H7 (cell line): ENCODE measurements around the gene POLR2H. TPM values are rescaled to one million over a fixed set of nuclear protein-coding genes. Genes with fewer than 3 reads are reported as not detected.

Experiments
- DNase-seq: peaks from one replicate; pipeline ENCODE4 v3.0.0; 2012
- H3K27me3 ChIP-seq: 2 replicates; pipeline ENCODE4 v1.6.0; 2011; ENCODE audit warnings: mild to moderate bottlenecking, low read length; ENCODE audit not compliant: control insufficient read depth, insufficient read depth
- H3K36me3 ChIP-seq: replicated peaks from 2 replicates; pipeline ENCODE4 v1.5.1; 2011; ENCODE audit warnings: low read length; ENCODE audit not compliant: control insufficient read depth, insufficient read depth
- H3K4me3 ChIP-seq: 2 replicates; pipeline ENCODE4 v1.5.1; 2011; ENCODE audit warnings: low read depth, mild to moderate bottlenecking, control low read depth, low read length, moderate library complexity; ENCODE audit not compliant: insufficient read depth
- total RNA-seq: library from RNA; depleted of rRNA; stranded (reverse); fragments of >200 nt; shearing (Covaris generic); gene quantifications from 2 replicates; pipeline ENCODE4 v1.2.3, GENCODE V29; 2014

The POLR2H gene
- total RNA-seq, 1 experiment from 2014 or later: 92.8 TPM

DNA sequence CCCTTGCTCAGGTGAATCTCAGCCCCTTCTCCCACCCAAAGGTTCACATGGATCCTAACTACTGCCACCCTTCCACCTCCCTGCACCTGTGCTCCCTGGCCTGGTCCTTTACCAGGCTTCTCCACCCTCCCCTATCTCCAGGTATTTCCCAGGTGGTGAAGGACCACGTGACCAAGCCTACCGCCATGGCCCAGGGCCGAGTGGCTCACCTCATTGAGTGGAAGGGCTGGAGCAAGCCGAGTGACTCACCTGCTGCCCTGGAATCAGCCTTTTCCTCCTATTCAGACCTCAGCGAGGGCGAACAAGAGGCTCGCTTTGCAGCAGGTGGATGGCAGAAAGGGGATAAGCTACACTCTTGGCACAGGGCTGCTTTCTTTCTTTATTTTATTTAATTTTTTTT is 19.6 kb upstream of the POLR2H start:
- Histone ChIP-seq H3K27me3 (no peaks in the 10 kb centered on the region), H3K36me3 (peaks cover 11% of the 10 kb centered on the region), H3K4me3 (no peak overlapping the region)
- DNase-seq: no peak

DNA sequence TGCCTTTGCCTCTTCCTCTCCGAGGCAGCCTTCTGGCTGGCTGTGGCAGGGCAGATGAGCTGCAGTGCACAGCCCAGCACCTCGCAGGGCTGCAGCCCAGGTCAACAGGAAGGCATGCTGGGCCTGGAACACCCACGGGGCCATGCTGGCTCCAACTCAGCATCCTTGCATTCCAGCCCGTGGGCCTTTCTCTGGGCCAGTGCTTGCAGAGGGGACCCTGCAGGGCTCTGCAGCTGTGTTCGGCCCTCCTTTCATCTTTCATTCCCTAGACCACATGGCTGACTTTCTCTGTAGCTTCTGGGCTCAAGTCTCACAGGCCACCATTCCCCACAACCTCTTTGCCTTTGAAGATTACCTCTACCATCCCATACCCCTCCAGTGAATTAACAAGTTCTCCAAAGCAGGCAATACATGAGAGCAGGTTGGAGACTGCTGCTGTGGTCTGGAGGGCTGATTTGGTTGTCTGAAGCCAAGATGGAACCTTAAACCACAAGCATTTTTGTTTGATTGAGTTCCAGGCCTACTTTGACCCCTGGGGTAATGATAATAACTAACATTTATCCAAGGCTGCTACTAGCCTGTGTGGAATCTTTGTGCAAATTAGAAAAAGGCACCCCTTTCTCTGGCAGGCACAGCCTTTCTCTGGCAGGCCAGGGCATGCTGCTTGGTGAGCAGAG is 18.2 kb upstream of the POLR2H start:
- no peaks in the 10 kb centered on the region for H3K27me3 ChIP-seq
- DNase-seq: no peak
- H3K4me3 ChIP-seq: no peak overlapping the region
- H3K36me3 ChIP-seq: peaks cover 11% of the 10 kb centered on the region

DNA sequence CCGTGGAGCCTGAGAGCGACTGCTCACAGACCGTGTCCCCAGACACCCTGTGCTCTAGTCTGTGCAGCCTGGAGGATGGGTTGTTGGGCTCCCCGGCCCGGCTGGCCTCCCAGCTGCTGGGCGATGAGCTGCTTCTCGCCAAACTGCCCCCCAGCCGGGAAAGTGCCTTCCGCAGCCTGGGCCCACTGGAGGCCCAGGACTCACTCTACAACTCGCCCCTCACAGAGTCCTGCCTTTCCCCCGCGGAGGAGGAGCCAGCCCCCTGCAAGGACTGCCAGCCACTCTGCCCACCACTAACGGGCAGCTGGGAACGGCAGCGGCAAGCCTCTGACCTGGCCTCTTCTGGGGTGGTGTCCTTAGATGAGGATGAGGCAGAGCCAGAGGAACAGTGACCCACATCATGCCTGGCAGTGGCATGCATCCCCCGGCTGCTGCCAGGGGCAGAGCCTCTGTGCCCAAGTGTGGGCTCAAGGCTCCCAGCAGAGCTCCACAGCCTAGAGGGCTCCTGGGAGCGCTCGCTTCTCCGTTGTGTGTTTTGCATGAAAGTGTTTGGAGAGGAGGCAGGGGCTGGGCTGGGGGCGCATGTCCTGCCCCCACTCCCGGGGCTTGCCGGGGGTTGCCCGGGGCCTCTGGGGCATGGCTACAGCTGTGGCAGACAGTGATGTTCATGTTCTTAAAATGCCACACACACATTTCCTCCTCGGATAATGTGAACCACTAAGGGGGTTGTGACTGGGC is 16.8 kb upstream of the POLR2H start:
- Histone ChIP-seq H3K27me3 (no peaks in the 10 kb centered on the region), H3K4me3 (no peak overlapping the region), H3K36me3 (peaks cover 11% of the 10 kb centered on the region)
- DNase-seq: peak; percentile 74

DNA sequence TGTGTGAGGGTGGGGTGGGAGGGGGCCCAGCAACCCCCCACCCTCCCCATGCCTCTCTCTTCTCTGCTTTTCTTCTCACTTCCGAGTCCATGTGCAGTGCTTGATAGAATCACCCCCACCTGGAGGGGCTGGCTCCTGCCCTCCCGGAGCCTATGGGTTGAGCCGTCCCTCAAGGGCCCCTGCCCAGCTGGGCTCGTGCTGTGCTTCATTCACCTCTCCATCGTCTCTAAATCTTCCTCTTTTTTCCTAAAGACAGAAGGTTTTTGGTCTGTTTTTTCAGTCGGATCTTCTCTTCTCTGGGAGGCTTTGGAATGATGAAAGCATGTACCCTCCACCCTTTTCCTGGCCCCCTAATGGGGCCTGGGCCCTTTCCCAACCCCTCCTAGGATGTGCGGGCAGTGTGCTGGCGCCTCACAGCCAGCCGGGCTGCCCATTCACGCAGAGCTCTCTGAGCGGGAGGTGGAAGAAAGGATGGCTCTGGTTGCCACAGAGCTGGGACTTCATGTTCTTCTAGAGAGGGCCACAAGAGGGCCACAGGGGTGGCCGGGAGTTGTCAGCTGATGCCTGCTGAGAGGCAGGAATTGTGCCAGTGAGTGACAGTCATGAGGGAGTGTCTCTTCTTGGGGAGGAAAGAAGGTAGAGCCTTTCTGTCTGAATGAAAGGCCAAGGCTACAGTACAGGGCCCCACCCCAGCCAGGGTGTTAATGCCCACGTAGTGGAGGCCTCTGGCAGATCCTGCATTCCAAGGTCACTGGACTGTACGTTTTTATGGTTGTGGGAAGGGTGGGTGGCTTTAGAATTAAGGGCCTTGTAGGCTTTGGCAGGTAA is 16.0 kb upstream of the POLR2H start:
- peaks cover 11% of the 10 kb centered on the region for H3K36me3 ChIP-seq
- DNase-seq: peak; percentile 95
- no peak overlapping the region for H3K4me3 ChIP-seq
- no peaks in the 10 kb centered on the region for H3K27me3 ChIP-seq

DNA sequence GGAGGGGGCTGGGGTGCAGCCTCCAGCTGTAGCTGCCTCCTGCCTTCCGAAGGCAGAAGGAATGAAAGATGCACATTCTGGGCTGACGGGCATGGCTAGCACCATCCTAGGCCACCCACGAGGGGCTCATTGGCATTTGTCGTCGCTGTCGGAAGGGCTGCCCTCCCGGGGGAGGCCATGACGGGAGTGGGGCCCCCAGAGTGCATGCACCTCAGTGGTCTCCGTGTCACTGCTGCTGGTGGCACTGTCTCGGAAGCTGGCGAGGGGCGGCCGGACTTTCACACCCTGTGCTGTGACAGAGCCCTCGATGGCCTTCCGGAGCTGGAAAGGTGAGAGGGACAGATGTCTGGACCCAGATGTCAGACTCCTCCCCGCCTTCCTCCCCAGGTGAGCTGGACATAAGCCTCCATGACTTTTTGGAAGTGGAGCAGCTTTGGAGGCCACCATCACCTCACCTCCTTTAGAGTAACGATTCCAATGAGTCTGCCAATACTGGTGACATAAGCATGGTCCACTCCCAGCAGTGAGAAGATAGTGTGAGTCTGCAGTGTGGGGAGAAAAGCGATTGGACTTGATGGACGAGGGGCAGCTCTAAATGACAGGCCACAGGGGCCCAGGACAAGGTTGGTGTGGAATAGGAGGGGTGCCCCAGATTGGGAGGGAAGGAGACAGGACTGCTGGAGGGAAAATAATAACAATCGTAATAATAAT is 14.9 kb upstream of the POLR2H start:
- Histone ChIP-seq H3K27me3 (no peaks in the 10 kb centered on the region), H3K36me3 (peaks cover 11% of the 10 kb centered on the region), H3K4me3 (no peak overlapping the region)
- DNase-seq: no peak

DNA sequence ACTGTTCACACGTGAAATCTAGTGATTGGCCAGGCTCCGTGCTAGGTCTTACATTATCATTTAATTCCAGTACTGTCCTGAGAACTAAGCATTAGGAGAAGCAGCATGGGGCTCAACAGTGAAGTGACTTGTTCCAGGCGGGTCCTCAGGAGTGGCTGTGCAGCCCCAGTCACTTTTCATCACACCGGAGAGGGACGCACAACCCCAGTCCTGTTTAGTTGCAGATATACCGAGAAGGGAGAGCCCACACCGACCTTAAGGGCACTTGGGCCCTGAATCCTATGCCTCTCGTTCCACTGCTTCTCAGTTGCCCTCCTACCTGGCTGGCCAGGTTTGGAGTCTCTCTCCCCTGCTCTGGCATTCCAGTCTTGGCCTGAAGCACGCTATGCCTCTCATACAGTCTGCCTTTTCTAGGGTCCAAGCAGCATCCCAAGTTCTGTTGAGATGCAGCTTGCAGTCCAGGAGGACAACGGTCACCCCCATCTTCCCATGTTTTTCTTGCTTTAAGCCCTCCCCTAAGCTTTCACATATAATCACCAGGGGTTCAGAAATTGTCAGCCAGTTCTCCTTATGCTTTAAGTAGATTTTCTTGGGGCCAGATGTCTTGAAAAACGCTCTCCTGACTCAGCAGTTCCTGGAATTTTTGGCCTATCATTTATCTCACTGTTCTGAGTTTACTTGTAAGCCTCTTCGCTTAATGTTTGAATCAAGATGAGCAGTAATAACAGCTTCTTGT is 14.0 kb upstream of the POLR2H start:
- DNase-seq: no peak
- H3K4me3 ChIP-seq: no peak overlapping the region
- no peaks in the 10 kb centered on the region for H3K27me3 ChIP-seq
- H3K36me3 ChIP-seq: peaks cover 13% of the 10 kb centered on the region

DNA sequence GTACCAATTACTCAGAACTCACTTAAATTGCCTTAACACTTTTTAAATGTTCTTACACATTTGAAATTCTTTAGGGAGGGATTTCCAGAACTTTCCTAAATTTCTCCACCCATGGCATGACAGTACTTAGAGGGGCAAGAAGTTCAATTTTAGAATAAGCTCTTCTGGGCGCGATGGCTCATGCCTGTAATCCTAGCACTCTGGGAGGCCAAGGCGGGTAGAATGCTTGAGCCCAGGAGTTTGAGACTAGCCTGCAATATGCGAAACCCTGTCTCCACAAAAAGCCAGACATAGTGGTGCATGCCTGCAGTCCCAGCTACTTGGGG is 13.5 kb upstream of the POLR2H start:
- Histone ChIP-seq H3K4me3 (no peak overlapping the region), H3K36me3 (peaks cover 11% of the 10 kb centered on the region), H3K27me3 (no peaks in the 10 kb centered on the region)
- DNase-seq: no peak

DNA sequence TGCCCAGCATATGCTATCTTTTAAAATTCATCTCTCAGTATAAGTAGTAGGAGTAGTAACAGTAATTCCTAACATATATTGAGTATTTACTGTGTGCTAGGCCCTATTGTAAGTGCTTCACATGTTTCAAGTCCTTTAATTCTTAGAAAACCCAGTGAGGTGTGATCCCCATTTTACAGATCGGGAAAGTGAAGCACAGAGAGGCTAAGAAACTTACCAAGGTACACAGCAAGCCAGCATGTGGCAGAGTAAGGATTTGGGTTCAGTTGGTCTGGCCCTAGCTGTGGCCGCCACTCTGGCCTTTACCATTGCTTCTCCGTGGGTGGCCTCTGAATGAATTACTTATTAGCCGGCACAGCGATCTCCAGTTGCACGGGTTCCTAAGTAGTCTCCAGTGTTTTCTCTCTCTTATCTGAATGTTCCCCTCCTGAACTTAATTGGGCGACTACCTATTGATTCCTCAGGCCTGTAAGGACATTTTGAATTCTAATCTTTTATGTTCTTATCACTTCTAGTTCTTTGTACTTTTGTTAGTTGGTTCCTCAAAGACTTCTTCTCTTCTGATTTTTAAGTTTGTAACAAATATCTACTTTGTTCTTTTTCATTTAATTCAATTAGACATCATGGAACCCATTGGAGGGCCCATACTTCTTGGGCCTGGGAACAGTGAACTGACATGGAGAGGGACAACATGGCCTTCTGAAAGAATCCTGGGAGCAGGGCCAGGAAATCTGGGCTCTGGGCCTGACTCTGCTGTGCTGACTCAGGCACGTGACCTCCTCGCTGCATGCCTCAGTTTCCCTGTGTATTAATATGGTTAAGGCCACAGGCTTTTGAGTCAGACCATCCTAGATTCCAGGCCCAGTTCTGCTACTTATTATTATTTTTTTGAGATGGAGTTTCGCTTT is 11.7 kb upstream of the POLR2H start:
- peaks cover 14% of the 10 kb centered on the region for H3K36me3 ChIP-seq
- H3K4me3 ChIP-seq: no peak overlapping the region
- DNase-seq: peak; percentile 29
- no peaks in the 10 kb centered on the region for H3K27me3 ChIP-seq

DNA sequence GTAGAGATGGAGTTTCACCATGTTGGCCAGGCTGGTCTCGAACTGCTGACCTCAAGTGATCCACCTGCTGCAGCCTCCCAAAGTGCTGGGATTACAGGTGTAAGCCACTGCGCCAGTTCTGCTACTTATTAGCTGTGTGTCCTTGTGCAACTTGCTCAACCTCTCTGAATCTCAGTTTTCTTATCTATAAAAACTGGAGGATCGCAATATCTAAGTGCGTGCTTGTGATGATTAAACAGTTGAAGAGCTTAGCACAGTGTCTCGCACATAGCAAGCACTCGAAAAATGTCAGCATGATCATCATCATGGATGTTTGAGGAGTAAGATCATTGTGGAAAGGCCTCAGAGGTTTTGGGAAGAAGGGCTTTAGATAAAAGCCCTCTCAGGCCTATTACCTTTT is 10.9 kb upstream of the POLR2H start:
- Histone ChIP-seq H3K27me3 (no peaks in the 10 kb centered on the region), H3K4me3 (no peak overlapping the region), H3K36me3 (peaks cover 19% of the 10 kb centered on the region)
- DNase-seq: no peak

DNA sequence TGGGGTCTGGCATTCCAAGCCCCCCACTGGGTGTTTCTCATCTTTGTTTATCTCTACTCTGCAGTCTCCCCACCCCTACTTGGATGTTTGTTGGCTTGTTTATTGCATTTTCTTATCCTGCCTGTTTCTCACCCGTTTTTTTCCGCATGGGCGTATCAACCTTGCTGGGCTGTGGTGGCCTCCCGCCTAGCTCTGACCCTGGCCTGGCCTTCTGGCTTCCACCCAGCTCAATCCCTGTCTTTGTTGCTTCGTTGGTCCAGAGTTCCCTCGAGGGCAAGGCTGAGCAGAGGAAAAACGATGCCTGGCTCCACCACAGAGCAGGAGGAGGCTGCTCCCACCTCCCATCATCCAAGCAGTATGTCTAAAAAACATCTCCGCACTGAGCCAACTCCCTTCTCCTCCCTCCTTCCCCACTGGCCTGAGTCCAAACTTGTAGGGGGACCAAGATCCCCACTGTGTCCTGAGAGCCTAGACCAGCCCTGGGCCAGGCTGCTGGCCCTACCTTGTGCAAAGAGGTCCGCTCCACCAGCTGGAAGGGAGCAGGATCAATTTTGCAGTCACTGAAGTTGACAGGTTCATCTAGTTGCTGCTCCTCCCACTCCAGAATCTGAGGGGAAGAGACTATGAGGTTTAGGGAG is 9.9 kb upstream of the POLR2H start:
- Histone ChIP-seq H3K4me3 (no peak overlapping the region), H3K27me3 (no peaks in the 10 kb centered on the region), H3K36me3 (peaks cover 21% of the 10 kb centered on the region)
- peak; percentile 58 for DNase-seq

DNA sequence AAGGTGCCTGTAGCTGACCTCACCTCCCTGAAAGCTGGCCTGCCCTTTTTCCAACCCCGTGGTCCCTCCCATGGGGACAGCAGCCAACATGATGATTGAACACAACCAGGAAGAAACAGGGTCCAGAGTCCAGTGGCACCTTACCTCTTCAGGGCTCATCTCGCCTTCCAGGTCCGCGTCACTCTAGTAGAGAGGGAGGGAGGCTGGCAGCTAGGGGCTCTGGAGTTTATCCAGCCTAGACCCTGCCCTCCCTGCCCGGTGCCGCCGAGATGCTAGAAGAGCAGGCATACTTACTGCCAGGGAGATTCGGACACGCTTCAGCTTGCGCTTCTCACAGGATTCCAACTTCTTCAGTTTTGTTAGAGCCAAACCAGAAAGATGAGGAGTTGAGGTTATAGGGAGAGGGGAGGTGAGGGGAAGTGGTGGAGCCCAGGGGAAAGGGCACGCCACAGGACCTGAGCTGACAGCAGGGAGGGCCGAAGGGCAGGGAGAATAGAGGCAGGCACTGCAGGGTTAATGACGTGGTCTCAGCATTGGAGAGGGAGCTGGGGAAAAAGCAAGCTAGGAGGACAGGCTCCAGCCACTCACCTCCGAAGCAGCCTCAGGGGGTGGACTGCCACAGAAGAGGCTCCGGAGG is 9.2 kb upstream of the POLR2H start:
- Histone ChIP-seq H3K36me3 (peaks cover 21% of the 10 kb centered on the region), H3K27me3 (no peaks in the 10 kb centered on the region), H3K4me3 (no peak overlapping the region)
- DNase-seq: no peak

DNA sequence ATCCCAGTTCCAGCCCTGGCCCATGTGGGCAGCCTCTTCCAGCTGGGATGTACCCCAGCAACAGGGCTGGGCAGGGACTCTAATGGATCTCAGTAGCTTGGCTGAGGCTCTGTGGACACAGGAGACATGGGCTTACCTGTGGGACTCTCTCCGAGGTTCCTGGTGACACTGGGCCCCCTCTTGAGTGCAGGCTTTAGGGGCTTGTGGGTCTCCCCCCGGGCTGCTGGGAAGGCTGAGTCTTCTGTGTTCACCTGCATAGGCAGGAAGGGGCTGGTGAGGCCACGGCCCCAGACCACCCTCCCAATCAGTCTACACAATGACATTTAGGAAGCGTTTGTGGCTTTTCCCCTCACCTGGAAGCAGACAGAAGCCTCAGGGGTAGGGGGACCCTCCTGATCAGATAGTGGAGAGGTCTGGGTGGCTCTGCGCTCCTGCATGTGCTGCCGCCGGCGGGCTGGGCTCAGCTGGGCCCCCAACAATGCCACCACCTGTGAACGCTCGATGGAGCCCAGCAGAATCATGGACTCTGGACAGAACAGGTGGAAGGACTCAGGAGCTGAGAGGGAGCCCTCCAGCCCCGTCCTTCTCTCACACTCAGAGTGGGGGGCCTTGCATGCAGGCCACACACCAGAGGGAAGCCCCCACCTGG is 8.5 kb upstream of the POLR2H start:
- peaks cover 21% of the 10 kb centered on the region for H3K36me3 ChIP-seq
- no peak overlapping the region for H3K4me3 ChIP-seq
- H3K27me3 ChIP-seq: no peaks in the 10 kb centered on the region
- DNase-seq: no peak
